ENCODE data around the gene MICAL2. TPM values are rescaled to one million over a fixed set of nuclear protein-coding genes. Genes with fewer than 3 reads are reported as not detected.

The MICAL2 gene
- total and polyA plus RNA-seq, 2 of the 8 experiments (the other 6 are each of a cell fraction or from before 2014, with no cell fraction given) = 1.3 to 4.1 TPM

- Histone ChIP-seq H4K8ac (ENCODE audit: extremely low read depth, insufficient read depth, low read length) (no peak overlapping the region), H3K9me3 (ENCODE audit: insufficient read depth in 2 of 2, low read depth in 1 of 2, low read length in 1 of 2) (no peaks in the 10 kb centered on the region), H4K20me1 (replicated peaks in 1 of 2; ENCODE audit: control insufficient read depth in 1 of 2, insufficient read depth in 2 of 2, low read length in 2 of 2) (no peaks in the 10 kb centered on the region), H3K27me3 (replicated peaks in 1 of 4; ENCODE audit: control insufficient read depth in 3 of 4, extremely low read depth in 1 of 4, insufficient read depth in 3 of 4, low read length in 3 of 4) (0 out of 7 replicates have a peak, but pooled peaks cover 0 to 3% (median 0%) of the 10 kb centered on the region in 4 experiments), H3K27ac (ENCODE audit: low read depth, low read length) (no peak overlapping the region), H4K5ac (ENCODE audit: insufficient read length, low read depth, low read length) (no peak overlapping the region), H3K4me3 (ENCODE audit: extremely low read depth in 1 of 4, insufficient read depth in 2 of 4, low read depth in 3 of 4, low read length in 4 of 4) (no peak overlapping the region), H2AFZ (ENCODE audit: low read length) (no peak overlapping the region), H3K4me1 (replicated peaks in 1 of 4; ENCODE audit: control insufficient read depth in 3 of 4, insufficient read depth in 4 of 4, low read length in 3 of 4) (no peaks in the 10 kb centered on the region), H4K91ac (replicated peaks; ENCODE audit: insufficient read length, low read length) (no peak overlapping the region), H2BK5ac (ENCODE audit: low read depth, low read length) (no peak overlapping the region), H2BK12ac (ENCODE audit: low read depth, low read length) (no peak overlapping the region), H3K18ac (ENCODE audit: extremely low read depth, low read length) (no peak overlapping the region), H3K4me2 (ENCODE audit: insufficient read depth in 1 of 2, low read depth in 2 of 2, low read length in 2 of 2) (no peak overlapping the region), H3K56ac (replicated peaks; ENCODE audit: insufficient read length, low read depth, low read length) (no peak overlapping the region), H3K79me2 (ENCODE audit: control insufficient read depth in 1 of 2, insufficient read depth in 2 of 2, low read length in 2 of 2) (no peaks in the 10 kb centered on the region), H3K79me1 (ENCODE audit: low read depth, low read length) (no peaks in the 10 kb centered on the region), H2AK5ac (ENCODE audit: low read depth, low read length) (no peak overlapping the region), H2BK15ac (ENCODE audit: low read length) (no peak overlapping the region), H3K14ac (ENCODE audit: insufficient read length) (no peak overlapping the region), H3K9ac (replicated peaks in 1 of 4; ENCODE audit: extremely low read depth in 1 of 4, low read depth in 3 of 4, low read length in 3 of 4) (no peak overlapping the region), H3K36me3 (ENCODE audit: control insufficient read depth in 2 of 4, insufficient read depth in 4 of 4, low read length in 3 of 4) (no peaks in the 10 kb centered on the region), H3K23ac (ENCODE audit: insufficient read length) (no peak overlapping the region), H3K4ac (replicated peaks; ENCODE audit: insufficient read length, low read depth, low read length) (no peak overlapping the region), H2BK120ac (replicated peaks; ENCODE audit: low read depth, low read length) (no peak overlapping the region), H2BK20ac (ENCODE audit: low read length) (0 out of 2 replicates have a peak overlapping the region, but pooled peaks have one; percentile 13), H3K23me2 (ENCODE audit: low read depth, low read length) (no peaks in the 10 kb centered on the region)
- WGBS, 2 experiments (ENCODE audit: extremely low coverage in 1 of 2, insufficient coverage in 1 of 2, insufficient read length in 1 of 2, insufficient replicate concordance in 2 of 2, low coverage in 1 of 2, low lambda C conversion rate in 2 of 2, missing lambda C conversion rate in 1 of 2) = 77% methylated on average over 9 of the region's 9 CpGs; no CpG with 5 or more reads in 1 of the 2 experiments
- CTCF ChIA-PET (ENCODE audit: partially characterized antibody) = interaction anchor here (0.6 to 11.9 kb wide), 29 partner anchors 8 to 169 kb away, joined by 3 to 137 read pairs (median 6); partner anchors contain the start of gene MICAL2
- no peak for FAIRE-seq
- POLR2A ChIA-PET (ENCODE audit: partially characterized antibody) = interaction anchor here (0.9 kb wide), 1 partner anchor 9 kb away, joined by 4 read pairs; no protein-coding TSS in a partner anchor
- DNase-seq (ENCODE audit: low read depth in 1 of 2, low spot score in 2 of 2) = no peak
- TF ChIP-seq KDM1A (IDR thresholded peaks at IDR 0.05; ENCODE audit: borderline replicate concordance, low read length) (no peak), SIX5 (IDR thresholded peaks at IDR 0.05; ENCODE audit: low read depth, low read length) (no peak), POLR2AphosphoS5 (IDR thresholded peaks at IDR 0.05; ENCODE audit: low read depth, low read length) (no peak), SUZ12 (IDR thresholded peaks at IDR 0.05; ENCODE audit: low read length) (no peak), POLR2A (IDR thresholded peaks at IDR 0.05; ENCODE audit: control extremely low read depth in 1 of 2, low read depth in 2 of 2, low read length in 2 of 2) (no peak), EP300 (IDR thresholded peaks at IDR 0.05; ENCODE audit: borderline replicate concordance in 1 of 2, low read depth in 2 of 2, low read length in 2 of 2) (no peak), YY1 (IDR thresholded peaks at IDR 0.05; ENCODE audit: low read depth, low read length) (no peak), SAP30 (IDR thresholded peaks at IDR 0.05; ENCODE audit: insufficient read depth, insufficient replicate concordance, low read length) (no peak), PHF8 (conservative IDR thresholded peaks at IDR 0.05; ENCODE audit: low read depth, low read length) (no peak), RAD21 (IDR thresholded peaks at IDR 0.05 in 1 of 2, conservative IDR thresholded peaks at IDR 0.05 in 1 of 2; ENCODE audit: low read depth in 2 of 2, low read length in 2 of 2) (no peak), BACH1 (IDR thresholded peaks at IDR 0.05; ENCODE audit: low read length) (no peak)
Observed at GRCh38 chr11:12120031-12121008, 9.9 kb downstream of the MICAL2 start.

Measured in H1 (cell line).